ENCODE measurements around the gene SMAD3. TPM values are rescaled to one million over a fixed set of nuclear protein-coding genes. Genes with fewer than 3 reads are reported as not detected.
A peak's percentile ranks its signal among the peaks of the same experiment; 100 is the strongest.

Gene SMAD3
- total and polyA plus RNA-seq, 2 donors (not counting 1 experiment from before 2014, with no cell fraction given) = 55.9 to 163 TPM

- 100% methylated on average over 5 of the region's 6 CpGs for WGBS (ENCODE audit: insufficient coverage)
- Histone ChIP-seq H3K79me2 (ENCODE audit: control insufficient read depth, insufficient read depth, low read length) (peaks cover 100% of the 10 kb centered on the region), H3K4me3 (ENCODE audit: control extremely low read depth in 1 of 5, extremely low read depth in 1 of 5, insufficient read depth in 1 of 5, low read depth in 2 of 5, low read length in 4 of 5) (no peak overlapping the region), H3K36me3 (replicated peaks in 1 of 2; ENCODE audit: control extremely low read depth in 1 of 2, control insufficient read depth in 1 of 2, extremely low read depth in 1 of 2, insufficient read depth in 2 of 2, low read length in 1 of 2) (no peaks in the 10 kb centered on the region), H2AFZ (ENCODE audit: insufficient read depth, low read depth, low read length, poor library complexity, severe bottlenecking) (no peak overlapping the region), H3K9me3 (ENCODE audit: control extremely low read depth in 1 of 3, control insufficient read depth in 2 of 3, insufficient read depth in 1 of 3, low read length in 2 of 3) (no peaks in the 10 kb centered on the region), H3K27ac (ENCODE audit: low read length in 2 of 2) (no peak overlapping the region), H3K4me1 (ENCODE audit: control insufficient read depth in 2 of 2, insufficient read depth in 2 of 2, low read length in 2 of 2) (peaks cover 79 to 84% of the 10 kb centered on the region in 2 donors), H4K20me1 (ENCODE audit: control insufficient read depth, insufficient read depth, low read length, poor library complexity, severe bottlenecking) (peaks cover 99% of the 10 kb centered on the region), H3K27me3 (replicated peaks in 1 of 4; ENCODE audit: control extremely low read depth in 1 of 4, control insufficient read depth in 3 of 4, insufficient read depth in 4 of 4, low read length in 3 of 4) (no peaks in the 10 kb centered on the region), H3K9ac (ENCODE audit: low read length) (no peak overlapping the region), H3K4me2 (replicated peaks; ENCODE audit: low read depth, low read length, poor library complexity, severe bottlenecking) (no peak overlapping the region)
- DNase-seq = no peak
- intact Hi-C loops (cut with micrococcal nuclease) = no loop called here
- H3K4me1 Mint-ChIP-seq = peaks cover 94% of the 10 kb centered on the region
- no peak overlapping the region for H3K4me3 Mint-ChIP-seq
- H3K27ac Mint-ChIP-seq = no peak overlapping the region
- H3K9me3 Mint-ChIP-seq (ENCODE audit: insufficient read depth) = no peaks in the 10 kb centered on the region
- no peak for ATAC-seq (ENCODE audit: low read depth)
- CTCF ChIA-PET = interaction anchor here (1.5 kb wide), 1 partner anchor 11 kb away, joined by 4 read pairs; no protein-coding TSS in a partner anchor
- TF ChIP-seq EZH2 (IDR thresholded peaks at IDR 0.05; ENCODE audit: borderline replicate concordance, insufficient read depth, low read depth, low read length, poor library complexity, severe bottlenecking) = no peak
- no peak for TF ChIP-seq CTCF (IDR thresholded peaks at IDR 0.05)
- no peaks in the 10 kb centered on the region for H3K27me3 Mint-ChIP-seq
- POLR2A ChIA-PET = no interaction called here
Measured at GRCh38 chr15:67143646-67144045, 78.2 kb downstream of the SMAD3 start.

- 78% methylated on average over 6 of the region's 7 CpGs for WGBS (ENCODE audit: insufficient coverage)
- no peak for TF ChIP-seq EZH2 (IDR thresholded peaks at IDR 0.05; ENCODE audit: borderline replicate concordance, insufficient read depth, low read depth, low read length, poor library complexity, severe bottlenecking)
- TF ChIP-seq CTCF (IDR thresholded peaks at IDR 0.05) = no peak
- H3K36me3 ChIP-seq (replicated peaks in 1 of 2; ENCODE audit: control extremely low read depth in 1 of 2, control insufficient read depth in 1 of 2, extremely low read depth in 1 of 2, insufficient read depth in 2 of 2, low read length in 1 of 2) = no peaks in the 10 kb centered on the region
- H4K20me1 ChIP-seq (ENCODE audit: control insufficient read depth, insufficient read depth, low read length, poor library complexity, severe bottlenecking) = peaks cover 100% of the 10 kb centered on the region
- peaks cover 80 to 88% of the 10 kb centered on the region in 2 donors for H3K4me1 ChIP-seq (ENCODE audit: control insufficient read depth in 2 of 2, insufficient read depth in 2 of 2, low read length in 2 of 2)
- DNase-seq = no peak
- no peak overlapping the region for H3K4me3 ChIP-seq (ENCODE audit: control extremely low read depth in 1 of 5, extremely low read depth in 1 of 5, insufficient read depth in 1 of 5, low read depth in 2 of 5, low read length in 4 of 5)
- no peak overlapping the region for H2AFZ ChIP-seq (ENCODE audit: insufficient read depth, low read depth, low read length, poor library complexity, severe bottlenecking)
- intact Hi-C loops (cut with micrococcal nuclease) = no loop called here
- CTCF ChIA-PET = interaction anchor here (0.6 to 0.8 kb wide), 2 partner anchors 198 to 527 kb away, joined by 3 read pairs; no protein-coding TSS in a partner anchor
- no peak for ATAC-seq (ENCODE audit: low read depth)
- no peak overlapping the region for H3K4me2 ChIP-seq (replicated peaks; ENCODE audit: low read depth, low read length, poor library complexity, severe bottlenecking)
- H3K9ac ChIP-seq (ENCODE audit: low read length) = no peak overlapping the region
- Mint-ChIP-seq H3K4me3 (no peak overlapping the region), H3K9me3 (ENCODE audit: insufficient read depth) (no peaks in the 10 kb centered on the region), H3K27me3 (no peaks in the 10 kb centered on the region), H3K4me1 (peaks cover 94% of the 10 kb centered on the region), H3K27ac (peak overlapping the region; percentile 16)
- peak overlapping the region in 1 of 2 donors; percentile 5 for H3K27ac ChIP-seq (ENCODE audit: low read length in 2 of 2)
- POLR2A ChIA-PET = no interaction called here
- no peaks in the 10 kb centered on the region for H3K9me3 ChIP-seq (ENCODE audit: control extremely low read depth in 1 of 3, control insufficient read depth in 2 of 3, insufficient read depth in 1 of 3, low read length in 2 of 3)
- H3K27me3 ChIP-seq (replicated peaks in 1 of 4; ENCODE audit: control extremely low read depth in 1 of 4, control insufficient read depth in 3 of 4, insufficient read depth in 4 of 4, low read length in 3 of 4) = no peaks in the 10 kb centered on the region
- H3K79me2 ChIP-seq (ENCODE audit: control insufficient read depth, insufficient read depth, low read length) = peaks cover 100% of the 10 kb centered on the region
Measured at GRCh38 chr15:67144609-67145311, 79.4 kb downstream of the SMAD3 start.
